Neural crest cell (in vitro differentiated cells): ENCODE measurements around the gene GALNT16. TPM values are rescaled to one million over a fixed set of nuclear protein-coding genes. Genes with fewer than 3 reads are reported as not detected.

Experiments used
- DNase-seq: peaks from one replicate; pipeline ENCODE4 v3.0.0; 2021; ENCODE audit warnings: low read depth, mixed read lengths, low spot score
- H3K27ac Mint-ChIP-seq: one replicate; pipeline ENCODE4 v1.8.0; 2021; ENCODE audit warnings: mild to moderate bottlenecking, mixed read lengths; ENCODE audit not compliant: unreplicated experiment
- H3K27me3 Mint-ChIP-seq: 2 replicates; pipeline ENCODE4 v1.8.0; 2021; ENCODE audit warnings: low read depth, mild to moderate bottlenecking, mixed read lengths
- H3K36me3 Mint-ChIP-seq: 2 replicates; pipeline ENCODE4 v1.8.0; 2021; ENCODE audit warnings: low read depth, mild to moderate bottlenecking, mixed read lengths
- H3K4me1 Mint-ChIP-seq: 2 replicates; pipeline ENCODE4 v1.8.0; 2021; ENCODE audit warnings: mixed read lengths
- H3K4me3 Mint-ChIP-seq: one replicate; pipeline ENCODE4 v1.8.0; 2021; ENCODE audit warnings: mild to moderate bottlenecking, mixed read lengths
- H3K9me3 Mint-ChIP-seq: 2 replicates; pipeline ENCODE4 v1.8.0; 2021; ENCODE audit warnings: mixed read lengths
- total RNA-seq: library from RNA; stranded (reverse); gene quantifications from 2 replicates; pipeline ENCODE4 v1.2.1, GENCODE V29; 2021
- TF ChIP-seq, protein P1 (sequence below): fragments of 200-600 bp; sonication (generic); conservative IDR thresholded peaks from 2 replicates; pipeline ENCODE4 v1.5.0; 2021; ENCODE audit warnings: antibody characterized with exemption, mild to moderate bottlenecking

GALNT16 gene
- total RNA-seq, 1 donor from 2014 or later: 20.1 TPM

DNA sequence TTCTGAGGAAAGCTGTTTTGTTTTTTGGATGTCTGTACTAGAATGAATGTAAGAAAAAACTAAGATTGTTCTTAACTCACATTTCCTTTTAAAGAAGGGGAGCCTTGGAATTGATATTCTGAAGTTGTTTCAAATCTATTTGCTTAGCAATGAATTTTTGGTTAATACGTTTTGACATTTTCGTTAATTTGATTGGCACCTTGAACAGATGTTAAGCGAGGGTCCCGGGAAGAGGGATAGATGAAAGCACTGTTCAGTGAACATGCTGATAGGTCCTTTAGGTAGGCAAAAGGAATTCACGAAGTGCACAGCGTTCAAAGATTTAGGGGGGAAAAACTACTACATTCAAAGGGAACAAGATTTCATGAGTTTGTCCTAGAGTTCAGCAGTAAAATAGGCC lies 140.2 kb downstream of the GALNT16 start:
- Mint-ChIP-seq H3K36me3 (peaks cover 5% of the 10 kb centered on the region), H3K4me1 (peaks cover 61% of the 10 kb centered on the region), H3K9me3 (no peaks in the 10 kb centered on the region), H3K4me3 (peak overlapping the region; percentile 98), H3K27me3 (no peaks in the 10 kb centered on the region), H3K27ac (no peak overlapping the region)
- TF ChIP-seq, protein P1, sequence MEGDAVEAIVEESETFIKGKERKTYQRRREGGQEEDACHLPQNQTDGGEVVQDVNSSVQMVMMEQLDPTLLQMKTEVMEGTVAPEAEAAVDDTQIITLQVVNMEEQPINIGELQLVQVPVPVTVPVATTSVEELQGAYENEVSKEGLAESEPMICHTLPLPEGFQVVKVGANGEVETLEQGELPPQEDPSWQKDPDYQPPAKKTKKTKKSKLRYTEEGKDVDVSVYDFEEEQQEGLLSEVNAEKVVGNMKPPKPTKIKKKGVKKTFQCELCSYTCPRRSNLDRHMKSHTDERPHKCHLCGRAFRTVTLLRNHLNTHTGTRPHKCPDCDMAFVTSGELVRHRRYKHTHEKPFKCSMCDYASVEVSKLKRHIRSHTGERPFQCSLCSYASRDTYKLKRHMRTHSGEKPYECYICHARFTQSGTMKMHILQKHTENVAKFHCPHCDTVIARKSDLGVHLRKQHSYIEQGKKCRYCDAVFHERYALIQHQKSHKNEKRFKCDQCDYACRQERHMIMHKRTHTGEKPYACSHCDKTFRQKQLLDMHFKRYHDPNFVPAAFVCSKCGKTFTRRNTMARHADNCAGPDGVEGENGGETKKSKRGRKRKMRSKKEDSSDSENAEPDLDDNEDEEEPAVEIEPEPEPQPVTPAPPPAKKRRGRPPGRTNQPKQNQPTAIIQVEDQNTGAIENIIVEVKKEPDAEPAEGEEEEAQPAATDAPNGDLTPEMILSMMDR: no peak
- DNase-seq: no peak

DNA sequence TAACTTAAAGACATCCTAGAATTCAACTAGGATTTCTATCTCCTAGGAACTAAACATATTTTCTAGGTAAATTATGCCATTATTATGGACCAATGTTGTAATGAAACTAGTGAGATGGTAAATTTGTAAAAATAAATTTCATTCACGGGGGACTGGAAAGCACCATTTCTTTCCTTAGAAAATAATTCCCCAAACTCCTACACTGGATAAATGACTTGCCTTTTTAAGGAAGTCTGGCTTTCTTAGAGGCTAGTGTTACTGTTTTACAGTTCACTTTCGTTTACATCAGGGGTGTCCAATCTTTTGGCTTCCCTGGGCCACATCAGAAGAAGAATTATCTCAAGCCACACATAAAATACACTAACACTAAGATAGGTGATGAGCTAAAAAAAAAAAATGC lies 141.9 kb downstream of the GALNT16 start:
- Mint-ChIP-seq H3K4me1 (peaks cover 44% of the 10 kb centered on the region), H3K27me3 (no peaks in the 10 kb centered on the region), H3K36me3 (no peaks in the 10 kb centered on the region), H3K9me3 (no peaks in the 10 kb centered on the region), H3K4me3 (no peak overlapping the region), H3K27ac (no peak overlapping the region)
- TF ChIP-seq, protein P1: no peak
- no peak for DNase-seq

DNA sequence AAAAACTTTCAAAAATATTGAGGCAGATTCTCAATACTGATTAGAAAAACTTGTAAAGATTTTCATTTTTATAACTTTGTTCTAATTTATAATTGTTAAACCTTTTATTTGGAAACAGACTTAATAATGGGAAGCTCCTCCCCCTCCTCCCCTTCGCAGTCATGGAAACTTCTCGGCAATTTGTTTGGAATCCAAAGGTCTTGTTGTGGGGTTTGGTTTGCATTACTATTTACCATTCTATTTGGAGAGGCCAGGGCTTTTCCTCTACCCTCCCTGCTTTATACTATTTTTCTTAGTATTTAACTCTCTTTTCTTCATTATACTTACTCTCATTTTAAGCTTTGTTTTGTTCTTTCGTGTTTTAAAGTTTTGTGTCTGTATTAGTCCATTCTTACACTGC lies 144.5 kb downstream of the GALNT16 start:
- TF ChIP-seq, protein P1: no peak
- no peak for DNase-seq
- no peak overlapping the region for H3K4me3 Mint-ChIP-seq
- no peaks in the 10 kb centered on the region for H3K9me3 Mint-ChIP-seq
- no peaks in the 10 kb centered on the region for H3K36me3 Mint-ChIP-seq
- H3K27me3 Mint-ChIP-seq: no peaks in the 10 kb centered on the region
- H3K4me1 Mint-ChIP-seq: peaks cover 27% of the 10 kb centered on the region
- no peak overlapping the region for H3K27ac Mint-ChIP-seq

DNA sequence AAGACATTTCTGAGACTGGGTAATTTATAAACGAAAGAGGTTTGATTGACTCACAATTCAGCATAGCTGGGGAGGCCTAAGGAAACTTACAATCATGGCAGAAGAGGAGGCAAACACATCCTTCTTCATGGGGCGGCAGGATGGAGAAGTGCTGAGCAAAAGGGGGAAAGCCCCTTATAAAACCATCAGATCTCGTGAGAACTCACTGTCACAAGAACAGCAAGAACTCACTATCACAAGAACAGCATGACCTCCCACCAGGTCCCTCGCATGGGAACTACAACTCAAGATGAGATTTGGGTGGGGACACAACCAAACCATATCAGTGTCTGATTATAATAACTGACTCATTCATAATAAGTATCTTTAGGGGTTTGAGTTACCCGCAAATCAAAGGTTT lies 144.9 kb downstream of the GALNT16 start:
- DNase-seq: no peak
- Mint-ChIP-seq H3K27ac (no peak overlapping the region), H3K4me1 (peaks cover 23% of the 10 kb centered on the region), H3K36me3 (no peaks in the 10 kb centered on the region), H3K4me3 (no peak overlapping the region), H3K9me3 (no peaks in the 10 kb centered on the region), H3K27me3 (no peaks in the 10 kb centered on the region)
- TF ChIP-seq, protein P1: no peak

DNA sequence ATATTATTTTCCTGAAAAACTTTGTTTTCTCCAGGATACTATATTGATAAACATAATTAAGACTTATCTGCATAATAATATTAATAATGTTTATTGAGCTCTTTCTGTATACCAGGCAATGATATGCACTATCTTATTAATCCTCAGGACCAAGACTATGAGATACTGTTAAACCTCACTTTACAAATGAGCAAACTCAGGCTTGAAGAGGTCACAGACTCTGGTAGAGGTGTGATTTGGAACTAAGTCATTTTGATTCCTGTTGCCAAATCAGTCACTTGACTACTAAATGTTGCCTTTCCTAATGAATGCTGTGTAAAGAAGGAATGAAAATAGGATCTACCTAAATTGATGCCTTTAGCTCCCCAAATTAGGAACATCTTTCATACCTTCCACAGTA lies 145.8 kb downstream of the GALNT16 start:
- no peak for DNase-seq
- Mint-ChIP-seq H3K36me3 (no peaks in the 10 kb centered on the region), H3K9me3 (no peaks in the 10 kb centered on the region), H3K27ac (no peak overlapping the region), H3K27me3 (no peaks in the 10 kb centered on the region), H3K4me1 (peaks cover 14% of the 10 kb centered on the region), H3K4me3 (no peak overlapping the region)
- TF ChIP-seq, protein P1: no peak

Other genes with a start within 250 kb of the GALNT16 start
- gene DCAF5, start 107.0 kb upstream of the GALNT16 start, total RNA-seq: 43.3 and 46.7 TPM in 2 replicates
- gene EXD2, start 68.7 kb upstream of the GALNT16 start, total RNA-seq: 18.9 and 20.9 TPM in 2 replicates
- 456 and 488 TPM in 2 replicates for gene ERH, start 138.1 kb downstream of the GALNT16 start, total RNA-seq
- 53.4 and 54.1 TPM in 2 replicates for gene SLC39A9, start 138.5 kb downstream of the GALNT16 start, total RNA-seq
- gene PLEKHD1, start 224.6 kb downstream of the GALNT16 start, total RNA-seq: 0.14 TPM in 1 of 2 replicates, not detected in the other